Suprapubic skin (tissue), 4 donors: Measurements from ENCODE around the gene FBXO3. TPM values are rescaled to one million over a fixed set of nuclear protein-coding genes. Genes with fewer than 3 reads are reported as not detected.

ENCODE experiments used
- DNase-seq, 2 donors: peaks; one replicate each; pipeline ENCODE4 v3.0.0-alpha.2; 2019; ENCODE audit warnings: low spot score in 2 of 2
- H3K27ac ChIP-seq: fragments of 200-600 bp; sonication (generic); one replicate; pipeline ENCODE4 v1.5.1; 2019
- H3K27me3 ChIP-seq: fragments of 200-600 bp; sonication (generic); one replicate; pipeline ENCODE4 v1.5.1; 2019
- H3K36me3 ChIP-seq: fragments of 200-600 bp; sonication (generic); one replicate; pipeline ENCODE4 v1.5.1; 2019
- H3K4me1 ChIP-seq: fragments of 200-600 bp; sonication (generic); one replicate; pipeline ENCODE4 v1.5.1; 2019
- H3K4me3 ChIP-seq: fragments of 200-600 bp; sonication (generic); one replicate; pipeline ENCODE4 v1.5.1; 2019; ENCODE audit warnings: mild to moderate bottlenecking
- H3K9me3 ChIP-seq: fragments of 200-600 bp; sonication (generic); one replicate; pipeline ENCODE4 v1.5.1; 2019
- EP300 ChIP-seq: sonication (generic); formaldehyde crosslinking; IDR thresholded peaks from one replicate; pipeline ENCODE4 v1.6.1; 2017; ENCODE audit warnings: antibody characterized with exemption
- POLR2A ChIP-seq, 2 donors: fragments of 450-650 bp; IDR thresholded peaks; one replicate each; pipeline ENCODE4 v1.6.1; 2017; ENCODE audit warnings: antibody characterized with exemption in 2 of 2, mild to moderate bottlenecking in 2 of 2, moderate library complexity in 2 of 2
- POLR2AphosphoS5 ChIP-seq, 3 donors: sonication (generic); formaldehyde crosslinking; IDR thresholded peaks; one replicate each; pipeline ENCODE4 v1.6.1; 2017; ENCODE audit warnings: antibody characterized with exemption in 3 of 3
- WGBS: methylation state at CpG from one replicate; pipeline ENCODE4 v1.1.5; 2018; 5-methylcytosine and 5-hydroxymethylcytosine counted together
- total RNA-seq, 4 donors: library from RNA; depleted of rRNA; stranded (reverse); fragments of >200 nt; gene quantifications; one replicate each; pipeline ENCODE4 v1.1.0, GENCODE V29; 2016
- TF ChIP-seq, protein P1 (sequence below), 2 donors: fragments of 200-600 bp in 1 of 2; fragments of 450-650 bp in 1 of 2; sonication (generic) in 1 of 2; IDR thresholded peaks; one replicate each; pipeline ENCODE4 v1.5.1; 2016 to 2019; ENCODE audit warnings: antibody characterized with exemption in 2 of 2, mild to moderate bottlenecking in 1 of 2, moderate library complexity in 1 of 2

Gene FBXO3
- total RNA-seq, 4 donors from 2014 or later, result 35.4 to 47.5 (median 44.3) TPM

DNA sequence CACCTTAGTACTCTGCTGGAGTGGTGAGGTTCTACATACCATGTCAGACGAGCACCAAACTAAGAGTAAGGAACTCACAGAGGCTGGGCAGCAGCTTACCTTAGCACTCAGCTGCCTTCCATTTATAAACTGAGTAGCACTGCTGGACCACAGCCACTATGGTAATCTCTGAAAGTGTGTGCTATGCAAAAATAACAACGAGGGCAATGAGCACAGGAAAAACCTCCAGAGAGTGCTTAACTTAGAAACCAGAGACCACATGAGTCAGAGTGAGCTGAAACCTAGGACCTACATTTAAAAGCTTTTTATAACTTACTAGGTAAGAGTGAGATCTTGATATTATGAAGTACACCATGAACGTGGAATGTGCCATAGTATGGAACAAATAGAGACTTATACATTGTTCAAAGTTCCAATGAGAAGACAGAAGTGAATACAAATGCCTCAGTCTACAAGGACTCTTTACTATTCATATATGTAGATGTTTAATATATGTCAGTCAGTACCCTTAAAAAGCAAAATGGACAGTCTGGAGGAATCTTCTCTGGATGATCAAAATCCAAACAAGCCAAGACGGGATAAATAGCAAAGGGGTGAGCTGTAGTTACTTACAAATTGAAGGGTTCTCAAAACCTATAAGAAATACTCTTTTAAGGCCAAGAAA, 20.9 kb downstream of the FBXO3 start:
- TF ChIP-seq, protein P1, sequence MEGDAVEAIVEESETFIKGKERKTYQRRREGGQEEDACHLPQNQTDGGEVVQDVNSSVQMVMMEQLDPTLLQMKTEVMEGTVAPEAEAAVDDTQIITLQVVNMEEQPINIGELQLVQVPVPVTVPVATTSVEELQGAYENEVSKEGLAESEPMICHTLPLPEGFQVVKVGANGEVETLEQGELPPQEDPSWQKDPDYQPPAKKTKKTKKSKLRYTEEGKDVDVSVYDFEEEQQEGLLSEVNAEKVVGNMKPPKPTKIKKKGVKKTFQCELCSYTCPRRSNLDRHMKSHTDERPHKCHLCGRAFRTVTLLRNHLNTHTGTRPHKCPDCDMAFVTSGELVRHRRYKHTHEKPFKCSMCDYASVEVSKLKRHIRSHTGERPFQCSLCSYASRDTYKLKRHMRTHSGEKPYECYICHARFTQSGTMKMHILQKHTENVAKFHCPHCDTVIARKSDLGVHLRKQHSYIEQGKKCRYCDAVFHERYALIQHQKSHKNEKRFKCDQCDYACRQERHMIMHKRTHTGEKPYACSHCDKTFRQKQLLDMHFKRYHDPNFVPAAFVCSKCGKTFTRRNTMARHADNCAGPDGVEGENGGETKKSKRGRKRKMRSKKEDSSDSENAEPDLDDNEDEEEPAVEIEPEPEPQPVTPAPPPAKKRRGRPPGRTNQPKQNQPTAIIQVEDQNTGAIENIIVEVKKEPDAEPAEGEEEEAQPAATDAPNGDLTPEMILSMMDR (IDR thresholded peaks at IDR 0.05), result no peak
- no peak for TF ChIP-seq POLR2A (IDR thresholded peaks at IDR 0.05)
- TF ChIP-seq POLR2AphosphoS5 (IDR thresholded peaks at IDR 0.05), result no peak
- no peak for TF ChIP-seq EP300
- WGBS, result 72% methylated on average over 4 of the region's 4 CpGs
- H3K9me3 ChIP-seq, result no peaks in the 10 kb centered on the region
- no peak overlapping the region for H3K27ac ChIP-seq
- DNase-seq, result no peak
- H3K27me3 ChIP-seq, result no peaks in the 10 kb centered on the region
- peaks cover 78% of the 10 kb centered on the region for H3K36me3 ChIP-seq
- no peaks in the 10 kb centered on the region for H3K4me1 ChIP-seq
- H3K4me3 ChIP-seq, result no peak overlapping the region

DNA sequence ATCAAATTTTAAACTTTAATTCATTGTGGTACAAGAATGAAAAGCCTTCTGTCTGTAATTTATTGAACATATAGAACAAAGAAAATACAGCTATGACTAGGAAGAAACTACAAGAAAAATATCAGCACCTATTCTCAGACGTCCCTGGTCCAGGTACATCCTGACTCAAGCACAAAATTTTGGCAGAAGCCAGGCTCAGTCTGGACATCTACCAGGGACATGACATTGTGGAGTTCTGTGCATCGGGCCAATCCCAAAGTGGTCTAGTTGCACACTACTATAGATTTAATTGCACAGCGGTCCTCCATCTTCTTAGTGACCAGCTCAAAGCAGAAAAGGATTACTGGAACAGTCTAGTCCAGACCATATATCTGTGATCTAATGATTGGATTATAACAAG, 22.4 kb downstream of the FBXO3 start:
- H3K27ac ChIP-seq, result no peak overlapping the region
- peaks cover 78% of the 10 kb centered on the region for H3K36me3 ChIP-seq
- DNase-seq, result no peak
- no peaks in the 10 kb centered on the region for H3K27me3 ChIP-seq
- 90% methylated on average over 3 of the region's 3 CpGs for WGBS
- no peak overlapping the region for H3K4me3 ChIP-seq
- no peaks in the 10 kb centered on the region for H3K9me3 ChIP-seq
- TF ChIP-seq POLR2A (IDR thresholded peaks at IDR 0.05) (no peak), EP300 (no peak), POLR2AphosphoS5 (IDR thresholded peaks at IDR 0.05) (no peak)
- TF ChIP-seq, protein P1 (IDR thresholded peaks at IDR 0.05), result no peak
- H3K4me1 ChIP-seq, result no peaks in the 10 kb centered on the region

DNA sequence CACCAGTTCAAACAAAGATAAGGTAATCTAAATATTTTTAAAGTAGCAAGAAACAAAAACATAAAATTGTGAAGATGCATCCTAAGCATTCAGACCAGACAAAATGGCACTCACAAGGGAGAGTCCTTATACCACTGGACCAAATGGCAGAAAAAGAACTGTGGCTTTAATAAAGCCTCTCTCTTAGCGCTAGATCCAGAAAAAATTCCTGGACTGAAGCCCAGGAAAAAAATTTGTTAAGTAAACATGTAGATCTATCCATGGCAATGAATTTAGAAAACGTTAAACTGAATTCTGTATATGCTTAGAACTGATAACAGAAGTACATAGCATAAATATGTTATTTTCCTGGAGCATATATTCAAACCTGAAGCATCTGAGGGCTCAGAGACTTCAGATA, 26.3 kb downstream of the FBXO3 start:
- no peak for DNase-seq
- WGBS, result 36% methylated on average over 2 of the region's 2 CpGs
- H3K36me3 ChIP-seq, result peaks cover 59% of the 10 kb centered on the region
- no peak overlapping the region for H3K27ac ChIP-seq
- H3K4me3 ChIP-seq, result no peak overlapping the region
- H3K4me1 ChIP-seq, result no peaks in the 10 kb centered on the region
- no peak for TF ChIP-seq POLR2A (IDR thresholded peaks at IDR 0.05)
- TF ChIP-seq POLR2AphosphoS5 (IDR thresholded peaks at IDR 0.05), result no peak
- TF ChIP-seq EP300, result no peak
- TF ChIP-seq, protein P1 (IDR thresholded peaks at IDR 0.05), result no peak
- H3K9me3 ChIP-seq, result no peaks in the 10 kb centered on the region
- no peaks in the 10 kb centered on the region for H3K27me3 ChIP-seq

DNA sequence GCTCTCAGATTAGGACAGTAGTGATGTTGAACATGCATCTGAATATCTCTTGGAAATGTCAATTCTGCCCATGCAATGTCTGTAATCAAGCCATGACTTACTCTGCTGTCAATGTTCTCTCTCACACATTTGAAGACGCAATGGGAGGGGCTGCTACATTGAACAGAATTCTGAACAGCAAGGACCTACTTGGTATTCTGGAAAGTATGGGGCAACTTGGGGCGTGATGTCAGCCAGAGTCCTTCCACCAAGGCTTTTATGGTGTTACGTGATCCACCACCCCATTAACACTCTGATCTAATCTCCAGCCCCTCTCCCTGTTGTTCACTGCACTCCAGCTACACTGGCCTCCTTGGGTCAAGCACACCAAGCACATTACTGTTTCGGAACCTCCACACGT, 31.0 kb downstream of the FBXO3 start:
- Histone ChIP-seq H3K9me3 (no peaks in the 10 kb centered on the region), H3K27ac (no peak overlapping the region), H3K36me3 (peaks cover 26% of the 10 kb centered on the region), H3K4me3 (no peak overlapping the region), H3K27me3 (no peaks in the 10 kb centered on the region), H3K4me1 (no peaks in the 10 kb centered on the region)
- WGBS, result 90% methylated on average over 5 of the region's 5 CpGs
- TF ChIP-seq POLR2AphosphoS5 (IDR thresholded peaks at IDR 0.05) (no peak), EP300 (no peak), POLR2A (IDR thresholded peaks at IDR 0.05) (no peak)
- TF ChIP-seq, protein P1 (IDR thresholded peaks at IDR 0.05), result no peak
- no peak for DNase-seq

DNA sequence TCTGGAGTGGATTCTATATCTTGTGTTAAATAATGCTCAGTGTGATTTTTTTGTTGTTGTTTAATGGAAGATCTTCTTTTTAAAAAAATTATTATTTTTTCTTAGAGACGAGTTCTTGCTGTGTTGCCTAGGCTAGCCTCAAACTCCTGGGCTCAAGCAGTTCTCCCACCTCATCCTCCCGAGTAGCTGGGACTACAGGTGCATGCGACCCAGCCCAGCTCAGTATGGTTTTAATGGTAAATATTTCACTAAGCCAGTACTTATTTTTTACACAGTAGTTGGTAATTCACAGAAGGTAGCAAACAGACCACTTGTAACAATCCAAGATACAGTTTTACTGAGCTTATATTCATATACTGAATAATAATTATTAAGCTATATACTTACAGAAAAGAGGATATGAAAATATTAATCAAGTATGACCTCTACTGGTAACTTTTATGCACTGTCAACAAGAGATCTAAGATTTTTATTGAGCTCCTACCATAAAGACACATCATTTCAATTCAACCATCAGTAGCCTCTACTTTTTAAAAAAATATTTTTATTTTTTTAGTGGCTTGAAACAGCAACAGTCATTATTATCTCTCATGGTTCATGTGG, 32.0 kb downstream of the FBXO3 start:
- Histone ChIP-seq H3K36me3 (peaks cover 18% of the 10 kb centered on the region), H3K27ac (no peak overlapping the region), H3K4me1 (peaks cover 4% of the 10 kb centered on the region), H3K4me3 (no peak overlapping the region), H3K27me3 (no peaks in the 10 kb centered on the region), H3K9me3 (no peaks in the 10 kb centered on the region)
- TF ChIP-seq POLR2A (IDR thresholded peaks at IDR 0.05) (no peak), POLR2AphosphoS5 (IDR thresholded peaks at IDR 0.05) (no peak)
- TF ChIP-seq, protein P1 (IDR thresholded peaks at IDR 0.05), result peak; percentile 29 to 43
- DNase-seq, result no peak
- 76% methylated on average over 3 of the region's 3 CpGs for WGBS
